ENCODE measurements around the gene PTGR1.

GRCh38 chr9:111586378-111586777 lies 13.1 kb downstream of the PTGR1 start:
- TF ChIP-seq POLR2A (IDR thresholded peaks at IDR 0.05) (no peak), CTCF (IDR thresholded peaks at IDR 0.05) (no peak), EP300 (IDR thresholded peaks at IDR 0.05; ENCODE audit: low read depth) (no peak), POLR2AphosphoS5 (IDR thresholded peaks at IDR 0.05) (no peak)
